Measurements from ENCODE around the gene DNAJC24. TPM values are rescaled to one million over a fixed set of nuclear protein-coding genes. Genes with fewer than 3 reads are reported as not detected.

DNAJC24 gene
- total and polyA plus RNA-seq, 2 experiments from 2014 or later, result 6.1 to 12.2 TPM

DNA sequence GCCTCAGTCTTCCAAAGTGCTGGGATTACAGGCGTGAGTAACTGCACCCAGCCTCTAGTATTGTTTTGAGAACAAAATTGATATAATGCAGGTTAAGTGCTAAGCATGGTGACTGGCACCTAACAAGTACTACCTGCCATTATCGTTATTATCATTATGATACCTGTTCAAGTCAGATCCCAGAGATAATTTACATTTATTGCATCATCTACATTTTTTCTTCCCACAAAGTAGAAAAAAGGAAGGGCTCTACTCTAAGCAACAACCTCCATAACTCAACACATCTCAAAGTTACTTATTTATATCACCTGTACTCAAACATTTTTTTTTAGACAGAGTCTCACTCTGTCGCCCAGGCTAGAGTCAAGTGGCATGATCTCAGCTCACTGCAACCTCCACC is 42.2 kb upstream of the DNAJC24 start:
- no peaks in the 10 kb centered on the region for H3K27me3 ChIP-seq
- no peak overlapping the region for H3K4me3 ChIP-seq
- H3K27ac ChIP-seq, result no peak overlapping the region
- DNase-seq (ENCODE audit: low read depth in 1 of 2, low spot score in 1 of 2), result no peak
- no peaks in the 10 kb centered on the region for H3K4me1 ChIP-seq (ENCODE audit: low read depth)
- H3K36me3 ChIP-seq, result no peaks in the 10 kb centered on the region
- no peaks in the 10 kb centered on the region for H3K9me3 ChIP-seq (ENCODE audit: low read depth)
- TF ChIP-seq CTCF (IDR thresholded peaks at IDR 0.05; ENCODE audit: low read depth, low read length), result no peak

DNA sequence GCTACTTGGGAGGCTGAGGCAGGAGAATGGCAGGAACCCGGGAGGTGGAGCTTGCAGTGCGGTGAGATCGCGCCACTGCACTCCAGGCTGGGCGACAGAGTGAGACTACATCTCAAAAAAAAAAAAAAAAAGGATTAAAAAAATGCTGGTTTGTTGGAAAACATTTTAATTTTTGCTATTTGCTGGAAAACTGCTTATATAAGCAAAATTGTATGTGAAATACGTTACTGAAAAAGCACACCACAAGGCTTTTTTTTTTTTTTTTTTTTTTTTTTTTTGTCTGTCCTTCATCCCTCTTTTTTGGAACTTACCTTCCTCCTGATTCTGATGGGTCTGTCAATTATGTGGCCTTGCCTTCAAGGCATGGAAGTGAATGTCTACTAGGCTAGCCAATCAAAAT is 41.0 kb upstream of the DNAJC24 start:
- H3K4me1 ChIP-seq (ENCODE audit: low read depth), result no peaks in the 10 kb centered on the region
- DNase-seq (ENCODE audit: low read depth in 1 of 2, low spot score in 1 of 2), result no peak
- H3K36me3 ChIP-seq, result no peaks in the 10 kb centered on the region
- no peaks in the 10 kb centered on the region for H3K27me3 ChIP-seq
- no peaks in the 10 kb centered on the region for H3K9me3 ChIP-seq (ENCODE audit: low read depth)
- H3K4me3 ChIP-seq, result no peak overlapping the region
- H3K27ac ChIP-seq, result no peak overlapping the region
- no peak for TF ChIP-seq CTCF (IDR thresholded peaks at IDR 0.05; ENCODE audit: low read depth, low read length)

GRCh38 chr11:31337806-31338205 is 31.9 kb upstream of the DNAJC24 start:
- H3K9me3 ChIP-seq (ENCODE audit: low read depth), result no peaks in the 10 kb centered on the region
- no peaks in the 10 kb centered on the region for H3K27me3 ChIP-seq
- no peaks in the 10 kb centered on the region for H3K36me3 ChIP-seq
- no peak overlapping the region for H3K27ac ChIP-seq
- TF ChIP-seq CTCF (IDR thresholded peaks at IDR 0.05; ENCODE audit: low read depth, low read length), result no peak
- H3K4me1 ChIP-seq (ENCODE audit: low read depth), result no peaks in the 10 kb centered on the region
- no peak for DNase-seq (ENCODE audit: low read depth in 1 of 2, low spot score in 1 of 2)
- no peak overlapping the region for H3K4me3 ChIP-seq

DNA sequence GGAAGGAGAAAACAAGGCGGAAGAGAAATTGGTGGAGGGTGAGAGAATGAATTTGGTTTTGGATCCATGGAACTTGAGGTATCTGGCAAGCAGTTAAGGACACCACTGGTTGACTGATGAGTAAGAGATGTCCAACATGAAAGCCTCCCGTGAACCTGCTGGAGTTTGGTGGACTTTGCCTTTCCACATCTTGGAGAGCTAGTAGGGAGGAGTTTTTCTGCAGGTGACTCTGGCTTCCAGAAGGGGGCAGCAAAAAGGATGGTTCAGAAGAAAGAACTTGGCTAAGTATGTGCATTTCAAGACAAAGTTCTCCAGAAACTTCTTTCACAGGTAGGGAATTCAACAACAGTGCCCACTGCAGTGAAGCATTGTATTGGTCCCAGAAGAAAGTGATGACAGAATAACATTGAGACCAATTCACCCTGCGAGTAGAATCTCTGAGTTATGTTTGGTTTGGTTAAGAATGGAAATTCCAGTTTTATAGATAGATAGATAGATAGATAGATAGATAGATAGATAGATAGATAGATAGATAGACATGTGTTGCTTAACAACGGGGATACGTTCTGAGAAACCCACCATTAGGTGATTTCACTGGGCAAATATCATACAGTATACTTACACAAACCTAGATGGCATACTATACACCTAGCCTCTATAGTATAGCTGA is 28.6 kb upstream of the DNAJC24 start:
- peak; percentile 62 for TF ChIP-seq CTCF (IDR thresholded peaks at IDR 0.05; ENCODE audit: low read depth, low read length)
- no peak overlapping the region for H3K4me3 ChIP-seq
- no peaks in the 10 kb centered on the region for H3K36me3 ChIP-seq
- no peaks in the 10 kb centered on the region for H3K27me3 ChIP-seq
- no peaks in the 10 kb centered on the region for H3K9me3 ChIP-seq (ENCODE audit: low read depth)
- no peaks in the 10 kb centered on the region for H3K4me1 ChIP-seq (ENCODE audit: low read depth)
- peak; percentile 49 to 50 for DNase-seq (ENCODE audit: low read depth in 1 of 2, low spot score in 1 of 2)
- H3K27ac ChIP-seq, result no peak overlapping the region

DNA sequence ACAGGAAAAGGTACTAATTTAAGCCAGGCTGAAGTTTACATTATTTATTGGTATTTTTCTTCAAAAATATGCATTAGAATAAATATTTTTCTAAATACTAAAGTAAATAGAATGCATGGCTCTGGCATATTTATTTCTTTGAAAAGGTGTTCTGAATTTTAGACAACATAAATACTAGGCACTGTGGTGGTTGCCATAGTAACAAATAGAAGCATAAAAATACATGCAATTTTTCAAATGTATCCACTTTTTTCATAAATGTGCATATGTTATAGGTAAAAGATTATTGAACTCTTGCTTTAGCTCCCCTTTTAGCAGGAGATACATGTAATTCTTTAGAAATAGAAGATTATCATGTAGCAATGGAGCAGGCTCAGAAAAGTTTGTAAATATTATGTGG is 18.5 kb upstream of the DNAJC24 start:
- Histone ChIP-seq H3K4me3 (no peak overlapping the region), H3K27me3 (no peaks in the 10 kb centered on the region), H3K4me1 (ENCODE audit: low read depth) (no peaks in the 10 kb centered on the region), H3K9me3 (ENCODE audit: low read depth) (no peaks in the 10 kb centered on the region), H3K36me3 (no peaks in the 10 kb centered on the region), H3K27ac (no peak overlapping the region)
- TF ChIP-seq CTCF (IDR thresholded peaks at IDR 0.05; ENCODE audit: low read depth, low read length), result no peak
- no peak for DNase-seq (ENCODE audit: low read depth in 1 of 2, low spot score in 1 of 2)

Data from cardiac muscle cell (in vitro differentiated cells and primary cell).